Glutamatergic neuron (in vitro differentiated cells): ENCODE data around the gene ZNF540. TPM values are rescaled to one million over a fixed set of nuclear protein-coding genes. Genes with fewer than 3 reads are reported as not detected.

Experiments
- DNase-seq: peaks from one replicate; pipeline ENCODE4 v3.0.0; 2022
- H3K27ac Mint-ChIP-seq: one replicate; pipeline ENCODE4 v1.8.0; 2020; ENCODE audit warnings: mild to moderate bottlenecking, mixed read lengths, inconsistent platforms; ENCODE audit not compliant: unreplicated experiment
- H3K27me3 Mint-ChIP-seq: one replicate; pipeline ENCODE4 v1.8.0; 2020; ENCODE audit warnings: mild to moderate bottlenecking, moderate library complexity, mixed read lengths, inconsistent platforms; ENCODE audit not compliant: unreplicated experiment
- H3K36me3 Mint-ChIP-seq: one replicate; pipeline ENCODE4 v1.8.0; 2020; ENCODE audit warnings: mild to moderate bottlenecking, mixed read lengths, inconsistent platforms; ENCODE audit not compliant: unreplicated experiment
- H3K4me1 Mint-ChIP-seq: one replicate; pipeline ENCODE4 v1.8.0; 2020; ENCODE audit warnings: mild to moderate bottlenecking, low read depth, mixed read lengths, inconsistent platforms; ENCODE audit not compliant: unreplicated experiment
- H3K4me3 Mint-ChIP-seq: one replicate; pipeline ENCODE4 v1.8.0; 2020; ENCODE audit warnings: mild to moderate bottlenecking, mixed read lengths, inconsistent platforms; ENCODE audit not compliant: unreplicated experiment
- H3K9me3 Mint-ChIP-seq: one replicate; pipeline ENCODE4 v1.8.0; 2020; ENCODE audit warnings: mild to moderate bottlenecking, moderate library complexity, mixed read lengths, inconsistent platforms; ENCODE audit not compliant: unreplicated experiment
- CTCF ChIP-seq: fragments of 200-600 bp; sonication (generic); IDR thresholded peaks from one replicate; pipeline ENCODE4 v1.5.0; 2021; ENCODE audit not compliant: partially characterized antibody, unreplicated experiment
- total RNA-seq: library from RNA; stranded (reverse); fragmentation: NEBNext Ultra II Directional; extraction: Animal tissue kit (Norgen Biotek cat#: 25700); gene quantifications from one replicate; pipeline ENCODE4 v1.2.1, GENCODE V29; 2021; ENCODE audit not compliant: unreplicated experiment

Gene ZNF540
- total RNA-seq, 1 donor from 2014 or later: 2.7 TPM

- Mint-ChIP-seq H3K4me1 (no peaks in the 10 kb centered on the region), H3K27me3 (peaks cover 1% of the 10 kb centered on the region), H3K36me3 (peaks cover 61% of the 10 kb centered on the region), H3K9me3 (peaks cover 11% of the 10 kb centered on the region), H3K27ac (no peak overlapping the region), H3K4me3 (no peak overlapping the region)
- no peak for DNase-seq
- TF ChIP-seq CTCF: no peak
Measured at GRCh38 chr19:37635076-37636056, 40.7 kb downstream of the ZNF540 start.

GRCh38 chr19:37654118-37654517, 59.4 kb downstream of the ZNF540 start:
- peaks cover 12% of the 10 kb centered on the region for H3K27me3 Mint-ChIP-seq
- peaks cover 18% of the 10 kb centered on the region for H3K9me3 Mint-ChIP-seq
- peaks cover 9% of the 10 kb centered on the region for H3K4me1 Mint-ChIP-seq
- TF ChIP-seq CTCF: no peak
- DNase-seq: no peak
- peak overlapping the region; percentile 80 for H3K27ac Mint-ChIP-seq
- peaks cover 6% of the 10 kb centered on the region for H3K36me3 Mint-ChIP-seq
- peak overlapping the region; percentile 95 for H3K4me3 Mint-ChIP-seq

- Mint-ChIP-seq H3K9me3 (peaks cover 18% of the 10 kb centered on the region), H3K4me3 (peak overlapping the region; percentile 95), H3K27me3 (peaks cover 12% of the 10 kb centered on the region), H3K4me1 (peaks cover 9% of the 10 kb centered on the region), H3K36me3 (peaks cover 9% of the 10 kb centered on the region), H3K27ac (peak overlapping the region; percentile 80)
- no peak for TF ChIP-seq CTCF
- peak; percentile 70 for DNase-seq
Measured at GRCh38 chr19:37654629-37655300, 60.1 kb downstream of the ZNF540 start.

GRCh38 chr19:37655301-37655688, 60.6 kb downstream of the ZNF540 start, which contains the start of gene ZFP30:
Gene ZFP30 (minus strand): TSS chr19:37655465. CDS start chr19:37647822, 7,643 bp downstream.
- H3K27me3 Mint-ChIP-seq: peaks cover 12% of the 10 kb centered on the region
- peak; percentile 96 for DNase-seq

More at GRCh38 chr19:37655301-37655688, 60.6 kb downstream of the ZNF540 start, which contains the start of gene ZFP30:
- peaks cover 9% of the 10 kb centered on the region for H3K36me3 Mint-ChIP-seq
- peaks cover 9% of the 10 kb centered on the region for H3K4me1 Mint-ChIP-seq
- peak within 1 kb of the TSS; percentile 95 for H3K4me3 Mint-ChIP-seq
- H3K27ac Mint-ChIP-seq: peak within 1 kb of the TSS; percentile 91
- TF ChIP-seq CTCF: no peak
- H3K9me3 Mint-ChIP-seq: peaks cover 18% of the 10 kb centered on the region
